A549 treated with CpdA at 1 μM for 4 hours (cell line): ENCODE data around the gene ASTN2. TPM values are rescaled to one million over a fixed set of nuclear protein-coding genes. Genes with fewer than 3 reads are reported as not detected.

Experiments used
- total RNA-seq: library from RNA; stranded (reverse); fragments of 200-300 nt; extraction: Qiagen RNA extraction; gene quantifications from 5 replicates; pipeline ENCODE4 v1.2.3, GENCODE V29; 2022; ENCODE audit warnings: low read depth

Gene ASTN2
- 4.3 to 6.8 TPM (median 5.5 TPM) in 5 replicates for total RNA-seq

GRCh38 chr9:117414906-117415331, at the start of gene ASTN2:
Gene ASTN2, minus strand, starts transcription at chr9:117415057. Its CDS starts 119 bp downstream, at chr9:117414938.

GRCh38 chr9:116687074-116687753, 727.6 kb downstream of the ASTN2 start, which contains the start of gene TRIM32:
Gene TRIM32, plus strand, starts transcription at chr9:116687305. Its CDS starts 10,438 bp downstream, at chr9:116697743.

